Common myeloid progenitor, CD34-positive (primary cell): ENCODE measurements around the gene UNC13A.

Source experiments
- CTCF ChIA-PET: fragments of 350-600 bp; sonication (Branson Sonifier 250); formaldehyde crosslinking; loops from one replicate; lab custom pipeline; 2021; ENCODE audit warnings: antibody characterized with exemption; lab: Charles Lee
- POLR2A ChIA-PET: fragments of 350-600 bp; sonication (Branson Sonifier 250); formaldehyde crosslinking; loops from one replicate; lab custom pipeline; 2021; ENCODE audit warnings: antibody characterized with exemption; lab: Charles Lee
- DNase-seq, 3 donors: peaks; one replicate each; pipeline versions ENCODE4 v3.0.0 to v3.0.0-alpha.2; 2013
- H3K27ac ChIP-seq, 2 experiments: 1 replicate in 1 of 2; 2 replicates in 1 of 2; pipeline ENCODE4 v1.7.0; 2013; ENCODE audit warnings: inconsistent platforms in 2 of 2, low read length in 2 of 2, mild to moderate bottlenecking in 2 of 2, low read depth in 1 of 2, moderate library complexity in 1 of 2; ENCODE audit not compliant: severe bottlenecking in 2 of 2, insufficient read depth in 1 of 2, poor library complexity in 1 of 2
- H3K27me3 ChIP-seq, 5 experiments: replicated peaks in 2 of 5; 1 replicate in 3 of 5; 2 replicates in 2 of 5; pipeline versions ENCODE4 v1.6.1 to v1.7.0; 2013; ENCODE audit warnings: low read length in 4 of 5, mild to moderate bottlenecking in 2 of 5, moderate library complexity in 2 of 5, inconsistent platforms in 1 of 5; ENCODE audit not compliant: insufficient read depth in 5 of 5, control insufficient read depth in 4 of 5
- H3K36me3 ChIP-seq, 4 experiments: 1 replicate in 2 of 4; 2 replicates in 2 of 4; pipeline versions ENCODE4 v1.6.1 to v1.7.0; 2013; ENCODE audit warnings: low read length in 3 of 4, control low read depth in 1 of 4, mild to moderate bottlenecking in 1 of 4; ENCODE audit not compliant: control insufficient read depth in 4 of 4, insufficient read depth in 4 of 4
- H3K4me1 ChIP-seq, 4 experiments: 1 replicate in 3 of 4; 2 replicates in 1 of 4; pipeline versions ENCODE4 v1.6.1 to v1.7.1; 2013; ENCODE audit warnings: low read length in 3 of 4, mild to moderate bottlenecking in 3 of 4, control low read depth in 1 of 4, inconsistent platforms in 1 of 4, moderate library complexity in 1 of 4; ENCODE audit not compliant: control insufficient read depth in 4 of 4, insufficient read depth in 4 of 4; ENCODE audit errors: control extremely low read depth in 1 of 4
- H3K4me3 ChIP-seq, 7 experiments: 1 replicate in 4 of 7; 2 replicates in 3 of 7; pipeline versions ENCODE4 v1.5.1 to v1.7.0; 2013; ENCODE audit warnings: mild to moderate bottlenecking in 7 of 7, low read length in 6 of 7, moderate library complexity in 6 of 7, inconsistent platforms in 2 of 7, low read depth in 2 of 7, control low read depth in 1 of 7; ENCODE audit not compliant: insufficient read depth in 4 of 7, control insufficient read depth in 1 of 7; ENCODE audit errors: extremely low read depth in 1 of 7
- H3K9me3 ChIP-seq, 5 experiments: 1 replicate in 4 of 5; 2 replicates in 1 of 5; pipeline versions ENCODE4 v1.6.1 to v1.7.1; 2013; ENCODE audit warnings: low read length in 4 of 5, mild to moderate bottlenecking in 2 of 5, inconsistent platforms in 1 of 5, low read depth in 1 of 5, moderate library complexity in 1 of 5; ENCODE audit not compliant: control insufficient read depth in 4 of 5, insufficient read depth in 2 of 5; ENCODE audit errors: control extremely low read depth in 1 of 5
- WGBS: methylation state at CpG from one replicate; pipeline ENCODE4 v1.1.5; 2013; ENCODE audit not compliant: insufficient coverage; 5-methylcytosine and 5-hydroxymethylcytosine counted together

Gene UNC13A

DNA sequence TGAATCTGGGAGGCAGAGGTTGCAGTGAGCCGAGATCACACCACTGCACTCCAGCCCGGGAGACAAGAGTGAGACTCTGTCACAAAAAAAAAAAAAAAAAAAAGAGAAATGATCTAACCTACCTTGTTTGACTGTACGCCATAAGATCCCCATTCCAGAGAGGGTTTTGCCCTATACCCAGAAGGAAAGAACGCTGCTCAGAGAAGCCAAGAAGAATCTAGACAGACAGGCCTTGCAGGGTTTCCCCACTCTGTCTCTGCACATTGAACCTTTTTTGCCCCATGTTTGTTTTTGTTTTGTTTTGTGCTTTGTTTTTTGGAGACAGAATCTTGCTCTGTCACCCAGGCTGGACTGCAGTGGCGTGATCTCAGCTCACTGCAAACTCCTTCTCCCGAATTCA is 23.7 kb upstream of the UNC13A start:
- CTCF ChIA-PET: no interaction called here
- DNase-seq: no peak
- no peaks in the 10 kb centered on the region for H3K27me3 ChIP-seq
- POLR2A ChIA-PET: interaction anchor here (0.6 kb wide), 1 partner anchor 91 kb away, joined by 4 read pairs; no protein-coding TSS in a partner anchor
- no peak overlapping the region for H3K4me3 ChIP-seq
- no peaks in the 10 kb centered on the region for H3K9me3 ChIP-seq
- peaks cover 0 to 1% (median under 1%) of the 10 kb centered on the region in 4 experiments for H3K4me1 ChIP-seq
- H3K27ac ChIP-seq: no peak overlapping the region
- no peaks in the 10 kb centered on the region for H3K36me3 ChIP-seq
- WGBS: 90% methylated on average over 5 of the region's 6 CpGs

DNA sequence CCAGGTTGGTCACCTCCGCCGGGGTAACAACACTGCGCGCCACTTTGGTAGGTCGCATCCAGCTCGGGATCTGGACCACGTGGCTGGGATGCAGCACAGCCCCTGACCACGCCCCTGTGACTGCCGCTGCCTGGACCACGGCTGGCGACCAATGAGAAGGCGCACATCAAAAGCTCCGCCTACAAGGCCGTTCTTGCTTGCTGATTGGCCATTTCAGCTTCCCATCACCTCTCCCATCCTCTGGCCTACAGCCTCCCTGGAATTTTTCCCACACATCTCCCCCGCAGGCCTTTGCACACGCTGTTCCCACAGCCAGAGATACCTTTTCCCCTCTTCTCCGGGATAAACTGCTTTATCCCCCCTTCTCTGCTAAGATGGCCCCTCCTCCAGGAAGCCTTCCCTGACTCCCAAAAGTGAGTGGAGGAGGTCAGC is 18.6 kb upstream of the UNC13A start:
- POLR2A ChIA-PET: no interaction called here
- no peak for DNase-seq
- H3K36me3 ChIP-seq: no peaks in the 10 kb centered on the region
- H3K9me3 ChIP-seq: no peaks in the 10 kb centered on the region
- no peaks in the 10 kb centered on the region for H3K27me3 ChIP-seq
- CTCF ChIA-PET: interaction anchor here (0.8 to 11.3 kb wide), 7 partner anchors 9 to 152 kb away, joined by 3 to 103 read pairs (median 5); partner anchors contain the start of gene RPL18A
- H3K4me3 ChIP-seq: no peak overlapping the region
- 80% methylated on average over 11 of the region's 17 CpGs for WGBS
- no peak overlapping the region for H3K27ac ChIP-seq
- peaks cover 0 to 3% (median under 1%) of the 10 kb centered on the region in 4 experiments for H3K4me1 ChIP-seq

DNA sequence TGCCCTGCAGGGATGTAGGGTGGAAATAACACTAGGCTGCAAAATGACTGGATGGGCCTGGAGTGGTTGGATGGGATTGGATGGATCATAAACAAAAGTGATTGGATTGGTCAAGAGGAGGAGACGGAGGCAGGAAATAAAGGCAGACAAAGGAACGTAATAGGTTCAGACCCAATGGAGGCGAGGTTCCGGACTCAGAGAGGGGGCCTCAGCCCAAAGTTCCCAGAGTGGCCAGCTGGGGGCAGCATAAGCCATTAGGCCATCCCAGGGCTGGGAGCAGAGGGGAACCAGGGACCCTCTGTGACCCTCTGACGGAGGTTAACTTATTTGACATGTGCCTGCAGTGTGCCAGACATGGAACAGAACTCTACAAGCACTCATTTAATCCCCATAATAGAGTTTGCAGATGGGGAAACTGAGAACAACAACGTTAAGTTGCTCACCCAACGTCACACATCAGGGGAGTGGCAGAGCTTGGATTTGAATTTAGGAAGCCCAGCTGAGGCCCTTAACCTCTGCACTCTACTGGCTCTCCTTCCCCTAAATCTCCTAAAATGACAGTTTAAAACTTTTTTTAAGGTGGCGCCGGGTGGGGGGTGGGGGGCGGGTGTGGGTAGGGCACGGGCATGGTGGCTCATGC is 15.8 kb upstream of the UNC13A start:
- no peak overlapping the region for H3K27ac ChIP-seq
- DNase-seq: peak; percentile 61 to 84 (median 83)
- POLR2A ChIA-PET: interaction anchor here (0.7 kb wide), 1 partner anchor 466 kb away, joined by 3 read pairs; no protein-coding TSS in a partner anchor
- H3K9me3 ChIP-seq: no peaks in the 10 kb centered on the region
- H3K4me1 ChIP-seq: peaks cover 0 to 3% (median under 1%) of the 10 kb centered on the region in 4 experiments
- CTCF ChIA-PET: interaction anchor here (1.0 to 11.3 kb wide), 14 partner anchors 9 to 229 kb away, joined by 3 to 103 read pairs (median 4); partner anchors contain the start of gene CCDC124
- H3K4me3 ChIP-seq: no peak overlapping the region
- 51% methylated on average over 7 of the region's 11 CpGs for WGBS
- no peaks in the 10 kb centered on the region for H3K36me3 ChIP-seq
- H3K27me3 ChIP-seq: peaks cover 0 to 4% (median 0%) of the 10 kb centered on the region in 5 experiments

DNA sequence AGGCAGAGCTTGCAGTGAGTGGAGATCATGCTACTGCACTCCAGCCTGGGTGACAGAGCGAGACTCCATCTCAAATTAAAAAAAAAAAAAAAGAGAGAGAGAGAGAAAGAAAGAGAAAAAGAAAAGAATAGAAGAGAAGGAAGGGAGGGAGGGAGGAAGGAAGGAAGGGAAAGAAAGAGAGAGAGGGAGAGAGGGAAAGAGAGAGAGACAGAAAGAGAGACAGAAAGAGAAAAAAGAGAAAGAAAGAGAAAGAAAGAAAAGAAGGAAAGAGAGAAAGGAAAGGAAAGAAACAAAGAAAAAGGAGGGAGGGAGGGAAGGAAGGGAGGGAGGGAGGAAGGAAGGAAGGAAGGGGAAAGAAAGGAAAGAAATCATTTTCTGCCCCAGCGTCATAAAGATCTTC is 7.0 kb upstream of the UNC13A start:
- CTCF ChIA-PET: interaction anchor here (1.1 kb wide), 1 partner anchor 9 kb away, joined by 3 read pairs; no protein-coding TSS in a partner anchor
- no peaks in the 10 kb centered on the region for H3K4me1 ChIP-seq
- no peak overlapping the region for H3K27ac ChIP-seq
- no peaks in the 10 kb centered on the region for H3K36me3 ChIP-seq
- H3K27me3 ChIP-seq: peaks cover 0 to 15% (median 3%) of the 10 kb centered on the region in 5 experiments
- POLR2A ChIA-PET: no interaction called here
- no peak overlapping the region for H3K4me3 ChIP-seq
- DNase-seq: no peak
- WGBS: no CpG with 5 or more reads among the region's 2 CpGs
- no peaks in the 10 kb centered on the region for H3K9me3 ChIP-seq

DNA sequence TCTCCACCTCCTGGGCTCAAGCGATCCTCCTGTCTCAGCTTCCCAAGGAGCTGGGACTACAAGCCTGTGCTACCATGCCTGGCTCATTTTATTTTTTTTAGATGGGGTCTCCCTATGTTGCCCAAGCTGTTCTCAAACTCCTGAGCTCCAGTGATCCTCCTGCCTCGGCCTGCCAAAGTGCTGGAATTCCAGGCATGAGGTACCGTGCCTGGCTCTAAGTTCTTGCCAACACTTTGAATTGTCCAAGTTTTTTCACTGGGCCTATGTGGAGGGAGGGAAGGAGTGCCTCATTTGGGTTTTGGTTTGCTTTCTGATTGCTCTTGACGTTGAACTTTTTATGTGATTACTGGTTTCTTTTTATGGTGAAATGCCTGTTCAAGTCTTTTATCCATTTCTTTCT is 4.4 kb upstream of the UNC13A start:
- CTCF ChIA-PET: interaction anchor here (1.1 to 1.4 kb wide), 3 partner anchors 10 to 33 kb away, joined by 3 to 6 read pairs (median 4); no protein-coding TSS in a partner anchor
- Histone ChIP-seq H3K4me3 (no peak overlapping the region), H3K27me3 (peaks cover 0 to 27% (median 8%) of the 10 kb centered on the region in 5 experiments), H3K9me3 (no peaks in the 10 kb centered on the region), H3K4me1 (peaks cover 0 to 6% (median 2%) of the 10 kb centered on the region in 4 experiments), H3K36me3 (no peaks in the 10 kb centered on the region), H3K27ac (no peak overlapping the region)
- POLR2A ChIA-PET: interaction anchor here (0.6 kb wide), 1 partner anchor 285 kb away, joined by 3 read pairs; no protein-coding TSS in a partner anchor
- 95% methylated on average over 3 of the region's 4 CpGs for WGBS
- no peak for DNase-seq

DNA sequence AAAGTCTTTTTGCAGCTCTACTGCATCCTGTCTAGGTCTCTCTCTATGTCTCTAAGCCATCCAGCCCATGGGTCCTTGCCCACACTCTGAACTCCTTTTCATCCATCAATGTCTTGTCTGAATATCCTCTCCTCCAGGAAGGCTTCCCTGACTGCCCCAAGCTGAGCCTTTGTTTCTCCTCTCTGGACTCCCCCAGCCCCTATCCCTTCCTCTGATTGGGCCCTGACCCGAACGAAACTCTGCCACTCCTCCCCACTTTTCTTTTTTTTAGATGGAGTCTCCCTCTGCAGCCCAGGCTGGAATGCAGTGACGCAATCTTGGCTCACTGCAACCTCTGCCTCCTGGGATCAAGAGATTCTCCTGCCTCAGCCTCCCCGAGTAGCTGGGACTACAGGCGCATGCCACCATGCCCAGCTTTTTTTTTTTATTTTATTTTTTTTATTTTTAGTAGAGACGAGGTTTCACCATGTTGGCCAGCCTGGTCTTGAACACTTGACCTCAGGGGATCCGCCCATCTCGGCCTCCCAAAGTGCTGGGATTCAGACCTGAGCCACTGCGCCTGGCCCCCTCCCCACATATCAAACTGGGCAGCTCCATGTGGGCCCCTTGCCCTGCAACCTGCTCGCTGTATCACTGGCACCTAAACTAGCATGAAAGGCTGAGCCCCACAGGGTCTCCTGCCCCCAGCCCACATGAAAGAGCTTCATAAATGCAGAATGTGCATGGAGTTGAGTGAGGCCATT is 870 bp upstream of the UNC13A start:
- no peak overlapping the region for H3K4me3 ChIP-seq
- no peaks in the 10 kb centered on the region for H3K36me3 ChIP-seq
- no peaks in the 10 kb centered on the region for H3K9me3 ChIP-seq
- CTCF ChIA-PET: interaction anchor here (0.6 to 1.2 kb wide), 2 partner anchors 9 to 29 kb away, joined by 3 to 4 read pairs; no protein-coding TSS in a partner anchor
- POLR2A ChIA-PET: interaction anchor here (0.5 to 0.6 kb wide), 2 partner anchors 113 to 165 kb away, joined by 3 read pairs; no protein-coding TSS in a partner anchor
- peaks cover 0 to 59% (median 22%) of the 10 kb centered on the region in 5 experiments for H3K27me3 ChIP-seq
- no peak overlapping the region for H3K27ac ChIP-seq
- 59% methylated on average over 7 of the region's 10 CpGs for WGBS
- H3K4me1 ChIP-seq: peaks cover 0 to 13% (median 4%) of the 10 kb centered on the region in 4 experiments
- DNase-seq: no peak
